Mesothelial cell of epicardium (in vitro differentiated cells): ENCODE data around the gene SESTD1. TPM values are rescaled to one million over a fixed set of nuclear protein-coding genes. Genes with fewer than 3 reads are reported as not detected.

Experiments used
- DNase-seq, 2 experiments: peaks; one replicate each; pipeline ENCODE4 v3.0.0; 2021; ENCODE audit warnings: low spot score in 2 of 2; ENCODE audit not compliant: unreplicated experiment in 2 of 2
- H3K27ac Mint-ChIP-seq: 2 replicates; pipeline ENCODE4 v1.8.0; 2021; ENCODE audit warnings: mixed read lengths
- H3K27me3 Mint-ChIP-seq: 2 replicates; pipeline ENCODE4 v1.8.0; 2021; ENCODE audit warnings: low read depth, mixed read lengths
- H3K36me3 Mint-ChIP-seq: 2 replicates; pipeline ENCODE4 v1.8.0; 2021; ENCODE audit warnings: mixed read lengths
- H3K4me1 Mint-ChIP-seq: 2 replicates; pipeline ENCODE4 v1.8.0; 2021; ENCODE audit warnings: mixed read lengths
- H3K4me3 Mint-ChIP-seq: 2 replicates; pipeline ENCODE4 v1.8.0; 2021; ENCODE audit warnings: mild to moderate bottlenecking, moderate library complexity, mixed read lengths
- H3K9me3 Mint-ChIP-seq: 2 replicates; pipeline ENCODE4 v1.8.0; 2021; ENCODE audit warnings: mixed read lengths
- CTCF ChIP-seq: fragments of 200-600 bp; sonication (generic); IDR thresholded peaks from one replicate; pipeline ENCODE4 v1.5.0; 2021; ENCODE audit warnings: antibody characterized with exemption; ENCODE audit not compliant: unreplicated experiment
- total RNA-seq: library from RNA; stranded (reverse); gene quantifications from 3 replicates; pipeline ENCODE4 v1.2.1, GENCODE V29; 2021

SESTD1 gene
- total RNA-seq, 1 donor from 2014 or later: 56.9 TPM

- no peaks in the 10 kb centered on the region for H3K4me1 Mint-ChIP-seq
- no peaks in the 10 kb centered on the region for H3K9me3 Mint-ChIP-seq
- no peak for TF ChIP-seq CTCF
- no peaks in the 10 kb centered on the region for H3K27me3 Mint-ChIP-seq
- DNase-seq: no peak
- no peak overlapping the region for H3K27ac Mint-ChIP-seq
- H3K36me3 Mint-ChIP-seq: peaks cover 9% of the 10 kb centered on the region
- no peak overlapping the region for H3K4me3 Mint-ChIP-seq
Measured at GRCh38 chr2:179174240-179174639, 90.4 kb downstream of the SESTD1 start.

GRCh38 chr2:179172894-179173293 lies 91.7 kb downstream of the SESTD1 start:
- H3K27ac Mint-ChIP-seq: no peak overlapping the region
- TF ChIP-seq CTCF: no peak
- H3K36me3 Mint-ChIP-seq: peaks cover 11% of the 10 kb centered on the region
- H3K4me1 Mint-ChIP-seq: no peaks in the 10 kb centered on the region
- H3K27me3 Mint-ChIP-seq: no peaks in the 10 kb centered on the region
- H3K9me3 Mint-ChIP-seq: no peaks in the 10 kb centered on the region
- no peak for DNase-seq
- no peak overlapping the region for H3K4me3 Mint-ChIP-seq

GRCh38 chr2:179171371-179171770 lies 93.3 kb downstream of the SESTD1 start:
- H3K36me3 Mint-ChIP-seq: peaks cover 19% of the 10 kb centered on the region
- no peaks in the 10 kb centered on the region for H3K9me3 Mint-ChIP-seq
- no peak overlapping the region for H3K4me3 Mint-ChIP-seq
- TF ChIP-seq CTCF: no peak
- H3K27me3 Mint-ChIP-seq: no peaks in the 10 kb centered on the region
- H3K4me1 Mint-ChIP-seq: no peaks in the 10 kb centered on the region
- DNase-seq: no peak
- H3K27ac Mint-ChIP-seq: no peak overlapping the region

GRCh38 chr2:179170901-179171300 lies 93.7 kb downstream of the SESTD1 start:
- no peak overlapping the region for H3K4me3 Mint-ChIP-seq
- no peaks in the 10 kb centered on the region for H3K27me3 Mint-ChIP-seq
- no peak overlapping the region for H3K27ac Mint-ChIP-seq
- no peak for DNase-seq
- H3K9me3 Mint-ChIP-seq: peaks cover 3% of the 10 kb centered on the region
- no peak for TF ChIP-seq CTCF
- H3K4me1 Mint-ChIP-seq: no peaks in the 10 kb centered on the region
- H3K36me3 Mint-ChIP-seq: peaks cover 23% of the 10 kb centered on the region

- Mint-ChIP-seq H3K27me3 (no peaks in the 10 kb centered on the region), H3K4me3 (no peak overlapping the region), H3K4me1 (no peaks in the 10 kb centered on the region), H3K9me3 (peaks cover 3% of the 10 kb centered on the region), H3K36me3 (peaks cover 25% of the 10 kb centered on the region), H3K27ac (no peak overlapping the region)
- DNase-seq: no peak
- TF ChIP-seq CTCF: no peak
Measured at GRCh38 chr2:179165356-179166000, 99.2 kb downstream of the SESTD1 start.

GRCh38 chr2:179141206-179141605 lies 123.4 kb downstream of the SESTD1 start:
- Mint-ChIP-seq H3K4me1 (no peaks in the 10 kb centered on the region), H3K4me3 (no peak overlapping the region), H3K27ac (no peak overlapping the region), H3K36me3 (peaks cover 6% of the 10 kb centered on the region), H3K27me3 (no peaks in the 10 kb centered on the region), H3K9me3 (no peaks in the 10 kb centered on the region)
- DNase-seq: no peak
- no peak for TF ChIP-seq CTCF
